Ammon's horn (tissue), 1 donor: Measurements from ENCODE around the gene TANGO2.

Source experiments
- DNase-seq: peaks from one replicate; pipeline ENCODE4 v3.0.0-alpha.2; 2016; ENCODE audit warnings: low spot score

TANGO2 gene

DNA sequence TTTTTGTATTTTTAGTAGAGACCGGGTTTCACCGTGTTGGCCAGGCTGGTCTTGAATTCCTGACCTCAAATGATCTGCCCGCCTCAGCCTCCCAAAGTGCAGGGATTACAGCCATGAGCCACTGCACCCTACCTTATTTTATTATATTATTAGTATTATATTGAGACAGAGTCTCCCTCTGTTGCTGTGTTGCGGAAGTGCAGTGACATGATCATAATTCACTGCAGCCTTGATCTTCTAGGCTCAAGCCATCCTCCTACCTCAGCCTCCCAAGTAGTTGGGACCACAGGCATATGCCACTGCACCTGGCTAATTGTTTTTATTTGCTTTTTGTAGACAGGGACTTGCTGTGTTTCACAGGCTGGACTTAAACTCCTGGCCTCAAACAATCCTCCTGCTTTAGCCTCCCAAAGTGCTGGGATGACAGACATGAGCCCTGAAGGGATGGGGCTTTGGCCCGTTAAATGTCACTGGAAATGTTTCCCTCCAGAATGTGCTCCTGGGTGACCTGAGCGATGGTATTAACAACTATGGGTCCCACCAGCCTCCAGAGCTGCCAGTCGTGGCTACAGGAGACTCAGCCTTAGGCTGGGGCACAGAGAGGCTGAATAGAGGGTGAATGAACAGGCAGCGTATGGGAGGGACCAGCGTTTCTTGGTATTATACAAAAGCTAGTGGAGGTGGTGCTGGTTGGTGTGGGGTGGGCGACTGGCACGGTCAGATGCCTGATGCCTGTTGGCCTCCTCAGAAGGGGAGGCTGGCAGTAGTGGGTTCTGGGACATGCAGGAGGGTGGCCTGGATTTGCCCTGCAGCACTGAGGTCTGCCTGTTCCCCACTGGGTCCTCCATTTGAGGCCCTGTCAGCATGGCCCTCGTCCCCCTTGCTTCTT lies 7.3 kb downstream of the TANGO2 start:
- peak; percentile 1 for DNase-seq

DNA sequence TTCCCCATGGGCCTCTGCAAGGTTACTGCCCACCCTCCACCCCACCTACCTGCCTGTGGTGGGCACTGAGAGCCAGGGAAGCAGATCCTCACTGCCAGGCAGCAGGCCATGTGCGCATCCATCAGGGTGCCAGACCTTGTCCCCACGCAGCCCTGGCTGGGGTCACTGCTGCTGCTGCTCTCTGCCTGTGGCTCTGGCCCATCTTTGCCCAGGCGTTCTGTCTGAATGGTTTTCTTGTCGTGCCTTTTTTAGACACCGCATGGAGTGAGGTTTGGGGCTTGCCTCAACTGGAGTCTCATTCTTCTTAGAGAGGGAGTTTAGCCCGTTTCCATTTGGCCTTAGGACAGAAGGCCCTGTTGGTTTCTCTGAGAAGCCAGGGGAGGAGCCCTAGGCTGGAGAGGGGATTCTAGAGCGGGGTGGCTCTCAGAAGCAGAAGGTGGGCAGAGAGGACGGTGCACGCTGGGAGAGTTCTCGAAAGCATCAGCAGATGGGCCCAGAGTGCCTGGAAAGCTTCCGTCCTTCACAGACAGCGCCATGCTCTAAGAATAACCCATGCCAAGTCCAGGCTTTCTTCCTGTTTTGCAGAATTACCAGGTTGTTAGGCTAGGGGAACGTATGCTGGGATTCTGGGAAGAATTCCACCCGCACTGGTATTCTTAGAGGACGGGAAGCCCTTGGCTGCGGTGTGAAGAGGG lies 8.1 kb downstream of the TANGO2 start:
- peak; percentile 75 for DNase-seq

DNA sequence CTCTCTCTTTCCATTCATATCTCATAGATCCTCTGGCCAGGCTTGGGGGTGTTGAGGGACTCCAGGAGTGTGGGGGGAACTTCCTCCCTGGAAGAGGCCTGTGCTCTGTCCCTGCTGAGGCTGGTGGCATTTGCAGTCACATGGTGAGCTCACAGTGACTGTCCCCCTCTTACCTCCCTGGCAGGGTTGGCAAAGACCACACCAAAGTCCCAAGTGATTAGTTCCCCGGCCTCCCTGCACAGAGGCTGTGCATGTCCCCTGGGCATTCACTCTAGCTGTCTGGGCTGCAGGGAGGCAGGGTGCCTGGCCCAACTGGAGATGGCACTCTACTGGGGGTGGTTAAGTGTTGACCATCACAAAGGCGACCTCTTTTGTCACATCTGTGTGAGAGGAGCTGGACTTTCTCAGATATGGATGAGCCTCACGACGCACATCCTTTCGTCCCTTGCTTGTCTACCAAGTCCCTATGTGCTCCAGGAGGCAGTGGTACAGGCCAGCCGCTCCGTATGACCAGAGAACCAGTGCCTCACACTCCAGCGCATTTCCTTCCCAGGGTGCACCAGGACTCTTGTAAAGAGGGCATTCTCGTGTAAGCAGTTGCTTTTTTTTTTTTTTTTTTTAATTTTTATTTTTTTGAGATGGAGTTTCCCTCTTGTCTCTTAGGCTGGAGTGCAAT lies 8.8 kb downstream of the TANGO2 start:
- no peak for DNase-seq

DNA sequence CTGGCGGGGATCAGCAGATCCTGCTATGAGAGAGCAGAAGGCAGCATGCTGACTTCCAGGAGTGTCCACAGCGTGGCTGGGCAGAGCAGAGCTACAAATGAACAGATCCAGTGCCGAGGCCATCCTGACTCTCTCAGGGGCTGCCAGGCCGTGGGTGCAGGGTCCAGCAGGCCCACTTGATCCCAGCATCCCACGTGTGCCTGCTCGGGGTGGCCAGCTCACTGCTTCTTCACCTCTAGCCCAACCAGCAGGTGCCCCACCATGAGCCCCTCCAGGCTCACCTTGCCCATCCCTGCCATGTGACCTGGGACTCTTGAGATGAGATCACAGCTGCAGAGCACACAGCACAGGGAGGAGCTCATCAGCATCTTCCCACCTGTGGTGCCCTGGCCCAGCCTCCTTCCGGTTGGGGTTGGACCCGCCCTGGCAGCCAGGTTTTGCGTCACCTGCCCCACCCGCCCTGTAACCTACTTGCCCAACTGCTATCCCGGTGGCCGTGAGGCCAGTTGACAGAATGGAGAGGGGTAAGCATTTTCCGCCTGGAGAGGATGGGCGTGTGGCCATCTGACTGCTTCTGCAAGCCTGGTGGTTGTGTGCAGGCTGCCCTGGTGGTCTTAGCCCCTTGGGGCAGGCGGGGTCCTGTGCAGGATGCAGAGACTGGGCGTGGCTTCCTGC lies 11.0 kb downstream of the TANGO2 start:
- DNase-seq: no peak

DNA sequence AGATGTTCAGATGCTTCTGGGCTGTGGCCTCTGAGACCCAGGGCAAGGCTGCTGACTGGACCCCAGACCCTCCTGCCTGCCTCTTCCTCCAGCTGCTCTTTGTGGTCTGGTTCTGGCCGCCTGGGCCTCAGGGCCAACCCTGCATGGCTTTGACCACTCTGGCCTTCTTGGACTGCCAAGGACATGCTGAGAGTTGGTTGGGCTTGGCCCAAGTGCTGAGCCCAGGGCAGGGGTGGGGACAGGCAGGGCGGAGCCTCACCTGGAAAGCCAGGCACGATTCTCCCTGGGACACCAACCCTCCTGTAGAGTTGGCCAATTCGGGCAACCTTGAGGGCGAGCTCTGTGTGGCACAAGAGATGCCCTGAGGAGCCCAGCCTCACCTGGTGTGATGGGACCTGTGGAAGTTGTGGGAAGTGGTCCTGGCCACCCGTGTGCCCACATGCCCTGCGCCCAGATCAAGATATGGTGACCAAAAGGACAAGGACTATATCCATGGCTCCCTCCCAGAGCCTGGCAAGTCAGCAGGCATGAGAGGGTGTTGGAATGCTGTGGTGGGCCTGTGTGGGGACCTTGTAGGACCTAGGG lies 11.6 kb downstream of the TANGO2 start:
- DNase-seq: no peak

DNA sequence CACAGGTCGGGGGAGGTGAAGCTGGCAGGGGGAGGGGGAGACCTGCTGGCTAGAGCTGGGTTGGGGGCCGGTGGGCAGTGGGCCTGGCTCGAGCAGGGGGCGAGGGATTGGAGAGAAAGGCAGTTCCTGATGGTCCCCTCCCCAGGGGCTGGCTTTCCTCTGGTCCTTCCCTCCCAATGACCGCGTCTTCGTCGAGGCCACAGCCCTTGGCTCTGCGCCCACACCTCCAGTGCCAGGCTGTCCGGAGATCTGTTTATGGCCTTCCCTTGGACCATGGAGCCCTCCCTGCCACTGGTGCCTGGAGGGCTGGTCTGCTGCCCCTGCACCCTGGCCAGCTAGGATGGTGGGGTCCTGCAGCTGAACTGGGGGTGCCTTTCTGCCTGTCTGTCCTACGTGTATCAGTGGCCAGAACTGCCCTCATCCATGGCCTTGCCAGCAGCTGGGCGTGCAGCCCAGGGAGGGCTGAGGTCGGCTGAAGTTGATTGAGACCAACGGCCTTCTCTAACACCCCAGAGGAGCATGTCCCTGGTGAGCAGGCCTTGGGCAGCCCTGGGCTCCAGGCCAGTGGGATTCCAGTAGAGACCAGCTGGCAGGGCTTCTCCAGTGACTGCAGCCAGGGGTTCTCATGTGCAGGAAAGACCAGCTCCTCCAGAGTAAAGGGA lies 12.3 kb downstream of the TANGO2 start:
- DNase-seq: peak; percentile 62

DNA sequence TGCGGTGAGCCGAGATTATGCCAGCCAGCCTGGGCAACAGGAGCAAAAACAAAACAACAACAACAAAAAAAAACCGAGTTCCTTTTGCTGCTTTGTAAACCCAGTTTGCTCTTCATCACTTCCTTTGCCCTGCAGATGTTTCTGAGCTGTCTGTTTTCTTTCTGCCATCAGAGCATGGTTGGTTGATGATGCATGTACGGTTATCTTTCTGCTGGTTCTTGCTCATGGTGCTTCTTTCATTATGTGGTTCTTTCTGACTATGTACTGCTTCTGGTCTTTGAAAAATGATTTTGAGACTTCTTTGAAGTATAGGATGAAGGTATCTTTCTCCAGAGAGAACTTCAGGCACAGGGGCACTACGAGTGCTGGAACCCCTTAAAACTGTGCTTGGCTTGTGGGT lies 13.2 kb downstream of the TANGO2 start:
- no peak for DNase-seq

DNA sequence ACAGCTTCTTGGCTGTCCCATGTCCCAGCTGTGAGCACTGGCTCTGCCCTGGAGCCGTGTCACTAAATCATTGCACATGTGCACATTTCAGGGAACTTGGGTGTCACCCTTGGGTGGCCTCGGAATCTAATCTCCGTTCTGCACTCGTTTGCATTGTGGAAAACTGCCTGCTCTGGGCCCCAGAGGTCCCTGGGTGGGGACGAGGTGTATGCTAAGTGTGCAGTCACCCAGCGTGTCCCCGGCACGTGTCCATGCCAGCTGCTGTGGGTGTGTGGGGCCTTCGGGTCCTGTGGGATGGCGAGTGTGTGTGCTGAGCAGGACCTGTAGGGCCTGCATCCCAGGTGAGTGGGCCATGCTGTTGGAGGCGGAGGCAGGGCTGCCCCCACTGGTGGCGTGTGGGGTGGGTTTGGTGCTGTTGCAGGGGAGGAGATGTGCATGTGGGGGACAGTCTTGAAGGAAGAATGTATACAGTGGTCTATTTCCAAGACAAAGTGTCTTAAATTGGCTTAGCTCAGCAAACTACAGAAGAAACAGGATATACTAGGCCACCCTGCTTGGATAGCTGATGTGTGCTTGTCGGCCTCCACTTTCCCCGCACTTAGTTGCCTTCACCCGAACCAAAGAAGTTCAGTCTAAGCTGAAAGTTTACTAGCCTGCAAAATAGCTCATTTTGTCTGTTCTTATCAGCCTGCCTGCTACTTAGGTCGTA lies 14.6 kb downstream of the TANGO2 start:
- no peak for DNase-seq

DNA sequence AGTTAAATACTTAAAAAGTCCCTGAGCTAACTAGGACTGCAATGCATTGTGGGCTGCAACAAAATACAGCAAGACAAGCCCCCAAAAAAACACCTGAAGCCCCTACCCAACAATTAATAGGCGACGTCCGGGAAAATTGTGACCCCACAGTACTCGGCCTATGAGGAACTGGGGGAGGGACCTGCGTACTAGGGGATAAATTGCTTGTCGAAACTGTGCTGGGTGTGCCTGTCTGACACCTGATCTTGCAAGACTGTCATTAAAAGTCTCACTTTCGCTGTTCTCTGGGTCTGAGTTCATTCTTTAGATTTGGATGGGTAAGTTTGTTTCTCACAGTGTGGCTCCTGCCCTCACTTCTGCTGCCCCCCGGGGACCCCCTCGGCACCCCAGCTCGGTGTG lies 15.2 kb downstream of the TANGO2 start:
- no peak for DNase-seq

DNA sequence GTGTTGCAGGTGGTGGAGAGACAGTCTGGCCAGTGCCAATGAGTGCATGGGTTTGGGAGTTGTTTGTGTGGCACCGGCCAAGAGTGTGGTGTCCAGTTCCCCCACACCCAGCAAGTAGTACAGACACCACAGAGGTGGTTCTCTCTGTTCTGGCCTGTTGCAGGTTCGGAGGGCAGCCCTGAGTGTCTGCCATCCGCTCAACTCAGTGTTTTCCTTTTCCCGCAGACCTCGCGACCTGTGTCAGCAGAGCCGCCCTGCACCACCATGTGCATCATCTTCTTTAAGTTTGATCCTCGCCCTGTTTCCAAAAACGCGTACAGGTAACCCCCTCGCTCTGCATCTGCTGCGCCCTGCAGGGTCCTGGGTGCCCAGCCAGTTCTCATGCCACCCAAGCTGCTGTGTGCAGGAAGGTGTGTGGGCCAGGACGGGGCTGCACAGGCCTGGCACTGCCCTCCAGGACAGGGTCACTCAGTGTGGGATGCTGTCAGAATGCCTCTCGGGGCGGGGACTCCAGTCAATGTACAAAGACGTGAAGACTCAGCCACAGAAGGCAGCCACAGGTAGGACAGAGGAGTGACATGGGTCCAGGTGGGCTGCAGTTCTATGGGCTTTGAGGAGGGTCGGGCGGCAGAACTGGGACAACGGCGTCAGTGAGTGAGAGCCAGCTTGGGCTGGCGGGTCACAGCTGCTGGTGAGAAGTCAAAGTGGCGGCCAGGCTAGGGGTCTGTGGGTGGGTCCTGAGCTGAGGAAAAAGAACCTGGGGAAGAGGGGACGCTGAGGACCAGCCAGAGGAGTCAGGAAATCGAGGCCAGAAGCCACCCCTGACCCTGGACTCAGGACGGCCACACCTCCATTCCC lies 15.9 kb downstream of the TANGO2 start:
- DNase-seq: no peak

DNA sequence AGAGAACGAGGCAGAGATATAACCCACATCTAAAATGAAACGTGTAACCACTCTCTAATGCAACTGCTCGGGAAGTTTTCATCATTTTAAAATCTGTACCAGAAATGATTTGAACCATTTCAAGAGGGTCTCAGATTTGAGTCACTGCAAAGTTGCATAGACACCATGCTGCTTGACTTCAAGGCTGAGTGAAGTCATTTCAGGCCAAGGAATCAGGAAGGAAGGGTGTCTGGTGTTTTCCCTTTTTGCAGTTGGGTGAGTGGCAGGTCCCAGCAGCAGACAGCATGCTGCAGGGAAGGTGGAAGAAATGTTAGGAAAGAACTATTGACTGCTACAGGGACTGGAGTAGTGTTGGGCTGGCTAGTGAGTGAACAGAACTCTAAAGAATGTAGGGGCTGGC lies 16.5 kb downstream of the TANGO2 start:
- DNase-seq: no peak

DNA sequence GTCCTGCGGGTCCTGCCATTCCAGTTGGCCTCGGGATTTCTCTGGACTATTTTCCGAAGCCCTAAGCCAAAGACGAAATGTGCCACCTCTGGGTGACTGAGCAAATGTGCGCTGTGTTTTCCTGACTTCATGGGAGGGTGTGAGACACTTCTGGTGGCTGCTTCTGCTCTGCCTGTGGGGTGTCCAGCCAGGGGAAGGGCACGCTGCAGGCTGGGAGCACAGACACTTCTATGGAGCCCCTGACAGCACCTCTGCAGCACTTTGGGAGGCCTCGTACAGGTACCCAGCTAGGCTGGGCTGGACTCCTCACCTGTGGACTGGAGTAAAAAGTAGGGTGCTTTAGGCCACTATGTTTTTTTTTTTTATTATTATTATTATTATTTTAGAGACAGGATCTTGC lies 17.7 kb downstream of the TANGO2 start:
- no peak for DNase-seq

DNA sequence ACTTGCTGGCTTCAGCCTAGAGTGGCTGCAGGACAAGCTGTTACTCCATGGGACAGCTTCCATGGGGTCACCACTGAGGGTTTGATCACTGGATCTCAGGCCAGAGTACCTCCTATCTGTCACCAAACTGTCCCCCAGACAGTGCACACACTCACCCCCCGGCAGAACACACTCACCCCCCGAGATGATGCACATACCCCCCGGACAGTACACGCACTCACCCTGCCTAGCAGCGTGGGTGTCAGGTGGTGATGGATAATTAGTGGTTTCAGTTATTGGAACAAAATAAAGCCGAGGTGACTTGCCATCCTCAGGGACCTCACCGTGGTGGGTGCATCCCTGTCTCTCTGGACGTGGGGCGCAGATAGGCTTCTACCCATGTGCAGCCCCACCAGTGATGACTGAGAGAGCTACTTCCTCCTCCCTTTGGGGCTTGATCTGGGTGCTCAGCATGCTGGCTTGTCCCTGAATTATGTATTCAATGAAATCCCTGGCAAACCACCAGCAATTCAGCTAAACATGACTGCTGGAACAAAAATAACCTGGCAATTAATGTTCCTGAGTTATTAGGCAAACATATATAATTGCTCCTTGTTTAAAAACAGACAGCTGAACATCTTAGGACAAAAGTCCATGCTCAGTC lies 18.9 kb downstream of the TANGO2 start:
- no peak for DNase-seq

DNA sequence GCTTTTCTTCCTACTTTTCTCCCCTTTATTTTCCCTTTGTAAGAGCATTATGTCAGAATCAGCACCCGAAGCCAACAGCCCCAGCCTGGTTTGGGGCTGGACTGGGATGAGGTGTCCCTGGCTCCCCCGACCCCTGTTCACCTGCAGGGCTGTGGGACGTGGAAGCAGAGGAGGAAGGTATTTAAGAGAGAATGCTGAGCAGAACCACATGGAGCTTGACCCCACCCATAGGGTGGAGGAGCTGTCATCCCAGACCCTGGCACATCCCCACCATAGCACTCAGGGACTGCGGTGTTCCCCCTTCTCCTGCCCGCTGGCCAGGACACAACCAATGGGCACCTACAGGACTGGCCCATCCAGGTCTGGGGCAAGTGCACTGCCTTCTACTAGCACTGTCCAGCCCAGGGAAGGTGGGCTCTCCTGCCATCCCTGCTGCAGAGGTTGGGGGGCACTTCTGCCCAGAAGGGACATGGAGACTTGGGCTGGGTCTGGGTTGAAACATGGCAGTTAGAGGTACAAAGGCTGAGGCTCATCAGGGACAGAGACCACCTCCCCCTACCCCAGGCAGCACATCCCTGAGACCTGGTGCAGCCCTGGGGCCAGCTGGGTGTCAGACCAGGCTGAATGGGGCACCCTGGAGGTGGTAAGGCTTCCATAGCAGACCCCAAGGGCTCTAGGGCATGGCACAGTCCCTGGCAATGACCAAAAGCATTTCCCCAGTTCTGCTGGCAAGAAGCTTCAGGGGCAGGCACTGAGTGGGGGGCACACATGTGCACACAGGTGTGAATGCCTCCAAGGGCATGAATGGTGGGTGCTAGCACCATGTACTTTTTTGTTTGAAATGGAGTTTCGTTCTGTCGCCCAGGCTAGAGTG lies 19.7 kb downstream of the TANGO2 start:
- no peak for DNase-seq

DNA sequence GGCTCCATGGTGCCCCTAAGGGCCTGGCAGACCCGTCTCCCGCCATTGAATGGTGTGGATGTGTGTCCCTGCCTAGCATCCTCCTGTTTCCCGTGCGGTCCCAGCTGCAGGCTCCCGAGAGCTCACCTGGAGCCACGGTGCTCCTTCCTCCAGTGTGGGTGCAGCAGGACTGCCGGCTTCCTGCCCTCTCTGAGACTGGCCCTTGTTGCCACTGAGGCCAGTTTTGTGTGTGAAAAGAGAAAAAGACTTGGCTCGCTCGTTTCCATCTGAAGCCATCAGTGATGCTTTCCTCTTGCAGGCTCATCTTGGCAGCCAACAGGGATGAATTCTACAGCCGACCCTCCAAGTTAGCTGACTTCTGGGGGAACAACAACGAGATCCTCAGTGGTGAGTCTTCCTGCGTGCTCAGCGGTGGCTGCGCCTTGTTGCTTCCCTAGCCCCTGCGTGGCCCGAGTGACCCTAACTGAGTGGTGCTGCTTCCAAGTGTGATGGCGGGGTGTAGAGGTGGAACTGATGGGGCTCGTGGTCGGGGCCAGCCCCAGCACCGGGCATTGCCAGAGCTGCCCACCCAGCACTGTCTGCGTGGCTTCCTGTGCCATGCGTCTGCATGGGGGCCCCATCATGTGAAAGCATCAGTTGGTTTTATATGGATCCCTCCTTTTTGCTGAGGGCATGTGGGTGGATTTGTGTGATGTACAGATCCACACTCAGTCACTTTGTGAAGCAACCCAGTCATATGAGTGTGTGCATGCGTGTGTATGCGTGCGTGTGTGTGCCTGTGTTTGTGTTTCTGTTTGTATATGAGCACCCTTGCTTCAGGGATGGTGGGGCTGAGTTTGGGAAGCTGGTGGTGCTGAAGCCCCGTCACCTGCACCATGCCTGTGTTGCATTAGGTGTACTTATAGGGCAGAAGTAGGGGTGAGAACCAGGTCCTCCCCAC lies 22.4 kb downstream of the TANGO2 start:
- no peak for DNase-seq

DNA sequence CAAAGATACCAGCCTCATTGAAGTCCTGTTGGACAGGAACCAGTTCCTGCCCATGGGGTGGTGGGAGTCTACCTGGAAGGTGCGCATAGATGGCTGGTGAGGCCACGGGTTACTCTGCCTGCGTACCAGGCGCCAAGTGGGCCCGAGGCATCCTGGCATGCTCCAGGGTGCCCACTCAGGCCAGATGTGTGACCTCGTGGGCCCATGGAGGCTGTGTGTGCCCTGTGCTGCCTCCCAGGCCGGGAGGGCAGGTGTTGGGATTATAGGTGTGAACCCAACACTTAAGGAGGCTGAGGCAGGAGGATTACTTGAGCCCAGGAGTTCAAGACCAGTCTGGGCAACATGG lies 23.1 kb downstream of the TANGO2 start:
- no peak for DNase-seq

DNA sequence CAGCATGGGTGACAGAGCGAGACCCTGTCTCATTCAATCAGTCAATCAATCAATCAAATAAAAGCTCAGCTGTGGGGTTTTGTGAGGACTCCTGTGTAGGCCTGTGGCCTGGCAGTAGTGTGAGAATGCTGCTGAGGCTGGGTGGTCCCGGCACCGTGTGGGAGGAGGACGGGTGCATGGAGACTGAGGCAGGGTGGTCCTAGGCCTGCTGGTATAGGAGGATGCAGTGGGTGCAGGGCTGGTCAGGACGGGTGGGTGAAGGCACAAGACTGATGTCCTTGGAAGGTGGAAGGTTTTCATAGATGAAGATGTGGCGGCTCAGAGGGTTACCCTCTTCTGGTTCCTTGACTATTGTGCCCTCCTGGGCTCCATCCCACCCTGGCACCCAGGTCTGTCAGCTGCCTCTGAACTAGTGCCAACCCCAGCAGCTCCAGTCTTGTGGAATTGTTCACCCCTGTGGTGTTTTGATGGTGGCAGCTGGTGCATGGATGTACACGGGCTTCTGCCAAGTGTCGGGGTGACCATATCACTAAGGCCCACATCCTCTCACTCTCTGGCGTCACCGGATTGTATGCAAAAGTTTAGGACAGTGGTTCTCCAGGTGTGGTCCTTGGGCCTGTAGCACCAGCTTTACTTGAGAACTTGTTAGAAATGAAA lies 23.7 kb downstream of the TANGO2 start:
- no peak for DNase-seq
